Liver (tissue), 9 donors: Measurements from ENCODE around the gene STRADA. TPM values are rescaled to one million over a fixed set of nuclear protein-coding genes. Genes with fewer than 3 reads are reported as not detected.

Experiments used
- DNase-seq: peaks from one replicate; pipeline ENCODE4 v3.0.0-alpha.2; 2017; ENCODE audit warnings: low spot score
- H3K27ac ChIP-seq, 2 donors: one replicate each; pipeline ENCODE4 v1.7.0; 2013; ENCODE audit warnings: inconsistent platforms in 2 of 2, low read length in 2 of 2, control low read depth in 1 of 2, low read depth in 1 of 2, mild to moderate bottlenecking in 1 of 2
- H3K27me3 ChIP-seq, 4 donors: one replicate each; pipeline versions ENCODE4 v1.6.1 to v1.7.0; 2013; ENCODE audit warnings: low read length in 3 of 4, inconsistent platforms in 1 of 4, mild to moderate bottlenecking in 1 of 4, moderate library complexity in 1 of 4; ENCODE audit not compliant: control insufficient read depth in 4 of 4, insufficient read depth in 4 of 4
- H3K36me3 ChIP-seq, 4 donors: one replicate each; pipeline versions ENCODE4 v1.6.1 to v1.7.0; 2013; ENCODE audit warnings: low read length in 3 of 4, mild to moderate bottlenecking in 3 of 4, low read depth in 1 of 4, moderate library complexity in 1 of 4; ENCODE audit not compliant: control insufficient read depth in 4 of 4, insufficient read depth in 3 of 4
- H3K4me1 ChIP-seq, 4 donors: one replicate each; pipeline versions ENCODE4 v1.6.1 to v1.7.0; 2013; ENCODE audit warnings: low read length in 3 of 4, mild to moderate bottlenecking in 3 of 4, moderate library complexity in 1 of 4; ENCODE audit not compliant: control insufficient read depth in 4 of 4, insufficient read depth in 4 of 4
- H3K4me3 ChIP-seq, 3 donors: one replicate each; pipeline versions ENCODE4 v1.6.1 to v1.7.0; 2013; ENCODE audit warnings: low read length in 3 of 3, control low read depth in 1 of 3, low read depth in 1 of 3, mild to moderate bottlenecking in 1 of 3
- H3K9ac ChIP-seq, 2 donors: one replicate each; pipeline ENCODE4 v1.7.0; 2013; ENCODE audit warnings: low read length in 2 of 2, mild to moderate bottlenecking in 2 of 2, moderate library complexity in 2 of 2, control low read depth in 1 of 2, low read depth in 1 of 2
- H3K9me3 ChIP-seq, 4 donors: one replicate each; pipeline versions ENCODE4 v1.6.1 to v1.7.0; 2013; ENCODE audit warnings: low read length in 3 of 4; ENCODE audit not compliant: control insufficient read depth in 4 of 4
- GABPA ChIP-seq, 2 donors: IDR thresholded peaks in 1 of 2; conservative IDR thresholded peaks in 1 of 2; 2 replicates each; pipeline ENCODE4 v1.6.1; 2016; ENCODE audit warnings: antibody characterized with exemption in 2 of 2, mild to moderate bottlenecking in 1 of 2, moderate library complexity in 1 of 2
- JUND ChIP-seq, 2 donors: IDR thresholded peaks; 2 replicates each; pipeline ENCODE4 v1.6.1; 2016; ENCODE audit warnings: antibody characterized with exemption in 2 of 2
- MAX ChIP-seq: IDR thresholded peaks from 2 replicates; pipeline ENCODE4 v1.6.1; 2016; ENCODE audit warnings: antibody characterized with exemption
- REST ChIP-seq: IDR thresholded peaks from 2 replicates; pipeline ENCODE4 v1.6.1; 2016; ENCODE audit warnings: antibody characterized with exemption, mild to moderate bottlenecking
- RXRA ChIP-seq, 2 donors: IDR thresholded peaks; 2 replicates each; pipeline ENCODE4 v1.6.1; 2017 to 2018; ENCODE audit warnings: antibody characterized with exemption in 2 of 2, mild to moderate bottlenecking in 1 of 2
- ZBTB33 ChIP-seq: IDR thresholded peaks from 2 replicates; pipeline ENCODE4 v1.6.1; 2016; ENCODE audit warnings: antibody characterized with exemption
- WGBS: extraction: QIAGEN DNeasy Blood & Tissue Kit; methylation state at CpG from one replicate; pipeline ENCODE4 v1.1.7; 2013; 5-methylcytosine and 5-hydroxymethylcytosine counted together
- polyA plus RNA-seq, 2 donors: library from polyadenylated mRNA; stranded (reverse) in 1 of 2; unstranded in 1 of 2; fragments of 200-250 nt in 1 of 2; fragments of >200 nt in 1 of 2; fragmentation: Nextera tagmentation in 1 of 2; extraction: Ambion mirVana in 1 of 2; gene quantifications; one replicate each; pipeline versions ENCODE4 v1.2.1 to v1.2.3, GENCODE V29; 2013 to 2015
- total RNA-seq, 2 donors: library from RNA; depleted of rRNA; stranded (reverse); fragments of >200 nt; gene quantifications; one replicate each; pipeline ENCODE4 v1.2.3, GENCODE V29; 2014
- donor health status: healthy.
- donor health status: healthy.
- donor health status: healthy.
- donor health status: healthy.
- donor health status: healthy.

STRADA gene
- total and polyA plus RNA-seq, 4 donors: 7.7 to 17.9 (median 8.2) TPM

GRCh38 chr17:63701456-63701820, 40.2 kb downstream of the STRADA start:
- Histone ChIP-seq H3K4me1 (peaks cover 14 to 32% (median 21%) of the 10 kb centered on the region in 4 donors), H3K9me3 (no peaks in the 10 kb centered on the region), H3K27me3 (no peaks in the 10 kb centered on the region), H3K4me3 (peak overlapping the region in 1 of 3 donors; percentile 66), H3K36me3 (peaks cover 0 to 21% (median 3%) of the 10 kb centered on the region in 4 donors), H3K9ac (peak overlapping the region in 1 of 2 donors; percentile 18), H3K27ac (peak overlapping the region; percentile 71 to 77)
- 80% methylated on average over 10 of the region's 10 CpGs for WGBS
- TF ChIP-seq REST (no peak), ZBTB33 (no peak), RXRA (IDR thresholded peaks at IDR 0.05) (no peak), GABPA (IDR thresholded peaks at IDR 0.05 in 1 of 2, conservative IDR thresholded peaks at IDR 0.05 in 1 of 2) (no peak)
- no peak for DNase-seq

GRCh38 chr17:63700528-63701455, 40.8 kb downstream of the STRADA start:
- H3K4me3 ChIP-seq: peak overlapping the region in 1 of 3 donors; percentile 66
- no peak for DNase-seq
- 24% methylated on average over 88 of the region's 88 CpGs for WGBS
- H3K9ac ChIP-seq: peak overlapping the region in 1 of 2 donors; percentile 18
- H3K27ac ChIP-seq: peak overlapping the region; percentile 71 to 77
- peaks cover 0 to 15% (median 5%) of the 10 kb centered on the region in 4 donors for H3K36me3 ChIP-seq
- peaks cover 14 to 34% (median 21%) of the 10 kb centered on the region in 4 donors for H3K4me1 ChIP-seq
- no peaks in the 10 kb centered on the region for H3K9me3 ChIP-seq
- no peaks in the 10 kb centered on the region for H3K27me3 ChIP-seq
- no peak for TF ChIP-seq JUND (IDR thresholded peaks at IDR 0.05)
- TF ChIP-seq ZBTB33: no peak
- no peak for TF ChIP-seq REST
- TF ChIP-seq MAX: no peak
